ENCODE measurements around the gene EFL1.

DNA sequence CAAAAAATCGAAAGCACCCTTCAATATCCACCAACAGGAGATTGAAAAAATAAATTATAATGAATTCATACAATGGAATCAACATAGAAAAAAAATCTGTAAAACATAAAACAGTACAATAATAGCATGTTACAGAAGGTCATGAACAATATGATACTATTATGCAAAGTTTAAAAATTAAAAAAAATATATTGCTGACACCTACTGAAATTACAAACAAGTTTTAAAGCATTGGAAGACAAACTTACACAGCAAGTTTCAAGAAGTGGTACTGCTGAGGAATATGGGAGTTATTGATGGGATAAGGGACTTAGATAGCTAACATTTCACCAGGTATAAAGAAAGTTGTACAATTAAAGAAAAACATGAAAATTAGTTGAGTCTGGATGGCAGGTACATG, 89.4 kb downstream of the EFL1 start:
- TF ChIP-seq CTCF (conservative IDR thresholded peaks at IDR 0.05; ENCODE audit: low read length) (no peak), EZH2phosphoT487 (IDR thresholded peaks at IDR 0.05; ENCODE audit: borderline replicate concordance, low read depth, low read length) (no peak)

Measured in OCI-LY7 (cell line).